Neuron (in vitro differentiated cells): ENCODE data around the gene SLC22A4.

Experiments used
- H2AFZ ChIP-seq: one replicate; pipeline ENCODE4 v1.6.1; 2013; ENCODE audit warnings: low read depth, mild to moderate bottlenecking, inconsistent platforms, low read length, moderate library complexity
- H3K27me3 ChIP-seq: one replicate; pipeline ENCODE4 v1.6.1; 2013; ENCODE audit warnings: low read length; ENCODE audit not compliant: insufficient read depth
- H3K36me3 ChIP-seq: one replicate; pipeline ENCODE4 v1.6.1; 2013; ENCODE audit warnings: low read length; ENCODE audit not compliant: insufficient read depth
- H3K4me1 ChIP-seq: one replicate; pipeline ENCODE4 v1.6.1; 2013; ENCODE audit warnings: low read length; ENCODE audit not compliant: insufficient read depth
- H3K4me3 ChIP-seq: 2 replicates; pipeline ENCODE4 v1.5.1; 2013; ENCODE audit warnings: mild to moderate bottlenecking, low read length, moderate library complexity
- H3K9me3 ChIP-seq: one replicate; pipeline ENCODE4 v1.6.1; 2013; ENCODE audit warnings: low read length

Gene SLC22A4

DNA sequence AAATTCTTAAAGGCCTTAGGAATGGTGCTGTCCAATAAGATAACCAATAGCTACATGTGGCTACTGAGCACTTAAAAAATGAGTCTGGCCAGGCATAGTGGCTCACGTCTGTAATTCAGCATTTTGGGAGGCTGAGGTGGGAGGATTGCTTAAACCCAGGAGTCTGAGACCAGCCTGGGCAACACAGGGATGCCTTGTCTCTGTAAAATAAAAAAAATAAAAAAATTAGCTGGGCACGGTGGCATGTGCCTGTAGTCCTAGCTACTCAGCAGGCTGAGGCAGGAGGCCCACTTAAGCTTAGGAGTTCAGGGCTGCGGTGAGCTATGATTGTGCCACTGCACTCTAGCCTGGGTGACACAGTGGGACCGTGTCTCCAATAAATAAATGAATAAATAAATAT is 74.0 kb downstream of the SLC22A4 start:
- Histone ChIP-seq H2AFZ (no peak overlapping the region), H3K9me3 (no peaks in the 10 kb centered on the region), H3K36me3 (peaks cover 3% of the 10 kb centered on the region), H3K4me1 (no peaks in the 10 kb centered on the region), H3K4me3 (no peak overlapping the region), H3K27me3 (peaks cover 9% of the 10 kb centered on the region)

GRCh38 chr5:132369007-132369473 is 74.8 kb downstream of the SLC22A4 start:
- H3K36me3 ChIP-seq, result no peaks in the 10 kb centered on the region
- H3K4me3 ChIP-seq, result peak overlapping the region; percentile 49
- no peaks in the 10 kb centered on the region for H3K9me3 ChIP-seq
- peaks cover 9% of the 10 kb centered on the region for H3K27me3 ChIP-seq
- H3K4me1 ChIP-seq, result no peaks in the 10 kb centered on the region
- peak overlapping the region; percentile 96 for H2AFZ ChIP-seq

- peaks cover 9% of the 10 kb centered on the region for H3K27me3 ChIP-seq
- no peaks in the 10 kb centered on the region for H3K9me3 ChIP-seq
- H3K4me1 ChIP-seq, result no peaks in the 10 kb centered on the region
- H2AFZ ChIP-seq, result peak within 1 kb of the TSS; percentile 96
- H3K36me3 ChIP-seq, result no peaks in the 10 kb centered on the region
- peak within 1 kb of the TSS; percentile 49 for H3K4me3 ChIP-seq
Measured at GRCh38 chr5:132369474-132370180, 75.4 kb downstream of the SLC22A4 start, which contains the start of gene SLC22A5. Gene SLC22A5 (plus strand): TSS chr5:132369710. CDS start chr5:132369973, 263 bp downstream.

DNA sequence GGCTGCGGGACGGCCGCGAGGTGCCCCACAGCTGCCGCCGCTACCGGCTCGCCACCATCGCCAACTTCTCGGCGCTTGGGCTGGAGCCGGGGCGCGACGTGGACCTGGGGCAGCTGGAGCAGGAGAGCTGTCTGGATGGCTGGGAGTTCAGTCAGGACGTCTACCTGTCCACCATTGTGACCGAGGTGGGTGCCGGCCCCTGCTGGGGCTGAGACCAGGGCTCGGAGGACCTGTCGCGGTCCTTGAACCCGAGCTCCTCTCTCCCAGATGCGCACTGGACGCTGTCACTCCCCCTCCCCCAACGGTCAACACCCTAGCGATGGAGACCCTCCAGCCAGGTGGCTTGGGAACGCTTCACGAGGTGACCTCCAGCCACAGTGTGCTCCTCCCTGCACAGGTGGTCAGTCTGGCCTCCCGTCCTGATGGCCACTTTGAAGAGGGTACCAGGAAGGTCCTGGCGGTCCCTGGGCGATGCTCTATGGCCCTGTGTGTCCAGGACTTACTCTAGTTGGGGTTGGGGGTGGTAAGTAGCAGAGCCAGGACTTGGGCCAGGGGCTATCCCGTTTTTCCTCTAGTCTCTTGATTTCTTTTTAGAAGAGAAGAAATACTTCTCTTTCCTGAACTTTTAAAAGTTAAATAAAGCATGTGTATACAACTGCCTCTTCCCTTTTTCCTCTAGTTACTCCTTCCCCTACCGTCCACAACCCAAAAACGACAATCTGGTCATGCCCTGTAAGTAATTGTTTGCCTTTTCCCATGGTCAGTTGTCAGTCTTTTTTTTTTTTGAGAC is 76.2 kb downstream of the SLC22A4 start:
- H3K27me3 ChIP-seq, result peaks cover 9% of the 10 kb centered on the region
- H3K4me1 ChIP-seq, result no peaks in the 10 kb centered on the region
- peak overlapping the region; percentile 49 for H3K4me3 ChIP-seq
- H3K36me3 ChIP-seq, result no peaks in the 10 kb centered on the region
- H2AFZ ChIP-seq, result peak overlapping the region; percentile 96
- H3K9me3 ChIP-seq, result no peaks in the 10 kb centered on the region

- no peaks in the 10 kb centered on the region for H3K9me3 ChIP-seq
- no peaks in the 10 kb centered on the region for H3K36me3 ChIP-seq
- H3K27me3 ChIP-seq, result peaks cover 9% of the 10 kb centered on the region
- H2AFZ ChIP-seq, result no peak overlapping the region
- no peaks in the 10 kb centered on the region for H3K4me1 ChIP-seq
- H3K4me3 ChIP-seq, result no peak overlapping the region
Measured at GRCh38 chr5:132370971-132371602, 76.9 kb downstream of the SLC22A4 start.

DNA sequence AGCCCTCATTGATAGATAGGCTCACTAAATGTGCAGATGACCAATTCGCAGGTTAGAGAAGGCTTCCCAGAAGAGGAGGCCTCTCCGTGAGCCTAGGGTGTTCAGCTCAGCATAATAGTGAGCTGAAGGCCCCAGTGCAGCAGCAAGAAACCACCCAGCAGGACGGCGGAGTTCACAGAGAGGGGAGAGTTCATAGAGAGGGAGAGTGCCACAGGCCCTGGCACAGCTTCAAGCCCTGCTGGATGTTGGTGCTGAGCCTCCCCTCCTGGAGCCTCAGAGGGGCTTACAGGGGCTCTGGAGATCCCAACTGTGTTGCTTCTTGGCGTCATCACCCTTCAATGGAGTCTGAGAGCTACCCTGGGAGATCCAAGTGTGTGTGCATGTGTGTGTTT is 77.4 kb downstream of the SLC22A4 start:
- Histone ChIP-seq H2AFZ (no peak overlapping the region), H3K4me1 (no peaks in the 10 kb centered on the region), H3K27me3 (peaks cover 9% of the 10 kb centered on the region), H3K9me3 (no peaks in the 10 kb centered on the region), H3K36me3 (no peaks in the 10 kb centered on the region), H3K4me3 (no peak overlapping the region)

DNA sequence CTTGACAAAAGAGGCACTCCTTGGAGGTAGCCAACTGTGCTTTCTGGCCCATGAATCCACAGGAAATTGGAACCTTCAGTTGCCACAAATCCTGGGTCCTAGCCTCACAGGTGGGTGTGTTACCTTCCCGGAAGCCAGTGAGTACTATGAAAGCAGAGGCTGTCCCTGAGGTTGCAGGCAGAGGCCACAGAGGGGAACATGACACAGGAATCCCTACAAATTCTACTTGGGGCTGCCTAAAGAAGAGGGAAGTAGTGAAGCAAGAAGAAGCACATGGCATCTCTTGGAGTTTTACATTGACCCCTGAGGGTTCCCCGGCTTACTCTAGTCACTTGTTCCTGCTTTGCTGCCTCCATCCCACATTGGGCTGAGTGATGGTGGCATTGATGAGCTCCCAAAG is 77.9 kb downstream of the SLC22A4 start:
- H3K27me3 ChIP-seq, result peaks cover 9% of the 10 kb centered on the region
- H3K4me1 ChIP-seq, result no peaks in the 10 kb centered on the region
- no peaks in the 10 kb centered on the region for H3K36me3 ChIP-seq
- no peaks in the 10 kb centered on the region for H3K9me3 ChIP-seq
- H3K4me3 ChIP-seq, result no peak overlapping the region
- no peak overlapping the region for H2AFZ ChIP-seq

DNA sequence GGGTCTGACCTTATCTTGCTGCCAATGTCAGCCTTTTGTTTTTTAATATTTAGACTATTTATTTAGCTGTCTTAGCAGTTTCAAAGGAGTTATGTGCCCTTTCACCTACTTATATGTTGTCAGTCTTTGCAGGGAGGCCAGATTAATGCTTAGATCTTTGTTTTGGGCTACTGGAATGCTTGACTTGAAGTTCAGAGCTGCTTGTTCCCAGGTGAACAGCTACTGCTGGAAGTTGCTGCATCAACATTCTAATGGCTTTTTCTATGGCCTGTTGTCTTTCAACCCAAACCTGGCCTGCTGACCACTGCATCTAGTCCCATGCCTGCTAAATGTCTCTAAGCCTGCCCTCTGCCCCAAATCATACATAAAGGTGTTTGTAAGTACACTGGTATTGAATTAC is 78.3 kb downstream of the SLC22A4 start:
- Histone ChIP-seq H3K4me1 (no peaks in the 10 kb centered on the region), H3K4me3 (no peak overlapping the region), H3K27me3 (peaks cover 9% of the 10 kb centered on the region), H3K9me3 (no peaks in the 10 kb centered on the region), H2AFZ (no peak overlapping the region), H3K36me3 (no peaks in the 10 kb centered on the region)

GRCh38 chr5:132375957-132376356 is 81.8 kb downstream of the SLC22A4 start:
- Histone ChIP-seq H3K4me3 (no peak overlapping the region), H3K36me3 (no peaks in the 10 kb centered on the region), H3K9me3 (no peaks in the 10 kb centered on the region), H2AFZ (no peak overlapping the region), H3K27me3 (peaks cover 10% of the 10 kb centered on the region), H3K4me1 (no peaks in the 10 kb centered on the region)

DNA sequence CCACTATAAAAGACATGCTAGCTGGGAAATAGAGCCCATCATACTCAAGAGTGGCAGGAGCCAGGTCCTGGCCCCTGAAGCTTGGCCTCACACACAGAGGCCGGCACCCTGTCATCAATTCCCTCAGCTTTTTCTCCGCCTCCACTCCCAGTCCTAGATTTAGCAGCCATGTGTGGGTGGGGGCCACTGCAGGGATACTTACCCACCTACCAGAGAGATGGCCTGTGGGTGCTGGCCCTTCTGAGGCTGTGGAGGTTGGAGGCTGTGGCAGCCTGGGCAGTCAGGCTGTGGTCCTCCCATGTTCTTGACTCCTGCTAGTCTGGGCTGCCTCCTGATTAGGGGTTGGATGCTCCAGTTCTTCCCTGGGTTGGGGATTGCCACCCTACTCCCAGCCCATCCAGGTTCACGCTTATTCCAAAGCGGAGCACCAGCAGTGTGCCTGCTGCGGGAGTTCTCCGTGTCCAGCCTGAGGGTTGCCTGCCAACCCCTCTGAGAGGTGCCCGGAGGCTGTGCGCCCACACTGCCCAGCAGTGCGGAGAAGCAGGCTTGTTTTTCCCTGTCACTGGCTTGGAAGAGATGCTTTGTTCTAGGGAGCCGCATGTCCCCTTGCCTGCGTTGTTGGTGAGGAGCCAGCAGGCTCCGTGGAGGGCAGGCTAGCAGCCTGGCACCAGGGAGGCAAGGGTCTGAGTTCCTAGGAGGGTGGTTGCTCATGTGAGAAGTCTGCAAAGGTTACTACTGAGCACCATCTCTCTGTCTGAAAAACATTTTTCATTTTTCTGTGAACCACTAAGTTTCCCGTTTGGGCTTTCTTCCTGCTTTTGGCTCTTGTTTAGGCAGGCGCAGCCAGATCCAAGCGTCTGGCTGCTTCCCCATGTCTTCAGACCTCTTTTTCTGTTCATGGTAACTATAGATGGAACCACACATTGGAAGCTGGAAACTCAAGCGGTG is 82.8 kb downstream of the SLC22A4 start:
- Histone ChIP-seq H3K4me3 (no peak overlapping the region), H3K36me3 (no peaks in the 10 kb centered on the region), H2AFZ (no peak overlapping the region), H3K4me1 (no peaks in the 10 kb centered on the region), H3K27me3 (peaks cover 8% of the 10 kb centered on the region), H3K9me3 (no peaks in the 10 kb centered on the region)

DNA sequence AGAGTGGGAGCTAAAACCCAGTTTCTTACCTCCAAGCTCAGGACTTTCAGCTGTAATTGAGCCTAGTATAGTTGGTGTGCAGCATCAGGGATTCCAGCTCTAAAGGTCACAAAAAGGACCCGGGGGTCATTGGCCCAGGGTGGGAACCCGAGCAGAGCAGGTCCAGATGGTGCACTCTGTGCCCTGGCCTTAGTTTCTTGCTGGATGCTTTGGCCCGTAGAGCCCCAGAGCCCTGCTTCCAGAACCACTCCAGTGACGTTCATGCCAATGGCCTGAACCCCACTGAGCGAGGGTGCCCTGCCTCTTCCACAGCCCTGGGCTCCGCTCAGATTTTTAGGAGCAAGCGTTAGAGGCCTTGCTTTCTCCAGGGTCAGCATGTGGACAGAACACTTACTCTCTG is 83.5 kb downstream of the SLC22A4 start:
- no peak overlapping the region for H2AFZ ChIP-seq

DNA sequence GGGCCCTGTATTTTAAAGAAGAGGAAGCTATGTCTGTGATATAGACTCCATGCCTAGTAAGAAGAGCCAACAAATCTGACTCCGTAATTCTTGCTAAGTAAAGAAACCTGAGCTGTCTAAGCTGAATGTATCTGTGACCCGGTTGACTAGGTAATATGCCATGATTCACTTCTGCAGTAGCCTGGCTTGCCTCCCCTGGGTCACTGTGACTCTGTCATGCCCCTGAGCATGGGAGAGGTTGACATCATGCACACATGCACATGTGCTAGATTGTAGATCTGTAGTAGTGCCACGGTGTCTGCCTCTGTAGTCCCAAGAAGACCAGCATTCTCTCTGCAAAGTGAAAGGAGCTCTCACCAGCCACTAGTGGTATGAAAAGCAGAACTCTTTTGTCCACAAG is 84.4 kb downstream of the SLC22A4 start:
- no peak overlapping the region for H2AFZ ChIP-seq

More for the DNA sequence above, 83.5 kb downstream of the SLC22A4 start:
- H3K4me1 ChIP-seq, result no peaks in the 10 kb centered on the region
- H3K27me3 ChIP-seq, result peaks cover 6% of the 10 kb centered on the region
- no peaks in the 10 kb centered on the region for H3K9me3 ChIP-seq
- H3K4me3 ChIP-seq, result no peak overlapping the region
- H3K36me3 ChIP-seq, result no peaks in the 10 kb centered on the region

More for the DNA sequence above, 84.4 kb downstream of the SLC22A4 start:
- Histone ChIP-seq H3K27me3 (peaks cover 6% of the 10 kb centered on the region), H3K4me3 (no peak overlapping the region), H3K4me1 (no peaks in the 10 kb centered on the region), H3K9me3 (no peaks in the 10 kb centered on the region), H3K36me3 (no peaks in the 10 kb centered on the region)
